Activated naive CD4-positive, alpha-beta T cell treated with anti-CD3 and anti-CD28 coated beads, Interleukin-2, amount 50 U/mL, for 24 hours (primary cell): ENCODE data around the gene KPNA4.
"Not testable (repeated sequence)": the region's sequence is repeated elsewhere in the genome, so short reads cannot be mapped to it uniquely, and the experiment has no call there.

Experiments used
- H3K27ac Mint-ChIP-seq: one replicate; pipeline ENCODE4 v1.8.0; 2021; ENCODE audit warnings: mild to moderate bottlenecking, mixed read lengths
- H3K27me3 Mint-ChIP-seq: one replicate; pipeline ENCODE4 v1.8.0; 2021; ENCODE audit warnings: mixed read lengths
- H3K36me3 Mint-ChIP-seq: one replicate; pipeline ENCODE4 v1.8.0; 2021; ENCODE audit warnings: mixed read lengths
- H3K4me1 Mint-ChIP-seq: one replicate; pipeline ENCODE4 v1.8.0; 2021; ENCODE audit warnings: mixed read lengths
- H3K4me3 Mint-ChIP-seq: one replicate; pipeline ENCODE4 v1.8.0; 2021; ENCODE audit warnings: mild to moderate bottlenecking, mixed read lengths
- H3K9me3 Mint-ChIP-seq: one replicate; pipeline ENCODE4 v1.8.0; 2021; ENCODE audit warnings: mixed read lengths

The KPNA4 gene

GRCh38 chr3:160565442-160566403 lies at the start of gene KPNA4:
Gene KPNA4 (minus strand): TSS chr3:160565571. CDS start chr3:160565282, 289 bp downstream.
- peak within 1 kb of the TSS; percentile 99 for H3K27ac Mint-ChIP-seq
- H3K9me3 Mint-ChIP-seq: no peaks in the 10 kb centered on the region
- peaks cover 33% of the 10 kb centered on the region for H3K36me3 Mint-ChIP-seq
- peaks cover 48% of the 10 kb centered on the region for H3K4me1 Mint-ChIP-seq
- no peaks in the 10 kb centered on the region for H3K27me3 Mint-ChIP-seq
- peak within 1 kb of the TSS; percentile 97 for H3K4me3 Mint-ChIP-seq

GRCh38 chr3:160613661-160614060 lies 48.3 kb upstream of the KPNA4 start:
- no peaks in the 10 kb centered on the region for H3K9me3 Mint-ChIP-seq
- H3K27me3 Mint-ChIP-seq: peaks cover 9% of the 10 kb centered on the region
- no peak overlapping the region for H3K4me3 Mint-ChIP-seq
- H3K27ac Mint-ChIP-seq: no peak overlapping the region
- no peaks in the 10 kb centered on the region for H3K36me3 Mint-ChIP-seq
- H3K4me1 Mint-ChIP-seq: no peaks in the 10 kb centered on the region

- Mint-ChIP-seq H3K36me3 (no peaks in the 10 kb centered on the region), H3K4me1 (no peaks in the 10 kb centered on the region), H3K9me3 (no peaks in the 10 kb centered on the region), H3K4me3 (no peak overlapping the region), H3K27ac (no peak overlapping the region), H3K27me3 (peaks cover 9% of the 10 kb centered on the region)
Observed at GRCh38 chr3:160612386-160613075, 47.2 kb upstream of the KPNA4 start.

GRCh38 chr3:160611141-160611540 lies 45.8 kb upstream of the KPNA4 start:
- H3K4me3 Mint-ChIP-seq: no peak overlapping the region
- no peak overlapping the region for H3K27ac Mint-ChIP-seq
- peaks cover 8% of the 10 kb centered on the region for H3K27me3 Mint-ChIP-seq
- no peaks in the 10 kb centered on the region for H3K4me1 Mint-ChIP-seq
- H3K36me3 Mint-ChIP-seq: no peaks in the 10 kb centered on the region
- no peaks in the 10 kb centered on the region for H3K9me3 Mint-ChIP-seq

GRCh38 chr3:160608870-160609269 lies 43.5 kb upstream of the KPNA4 start:
- H3K27me3 Mint-ChIP-seq: peaks cover 6% of the 10 kb centered on the region
- no peaks in the 10 kb centered on the region for H3K9me3 Mint-ChIP-seq
- H3K4me1 Mint-ChIP-seq: no peaks in the 10 kb centered on the region
- H3K4me3 Mint-ChIP-seq: no peak overlapping the region
- H3K36me3 Mint-ChIP-seq: no peaks in the 10 kb centered on the region
- no peak overlapping the region for H3K27ac Mint-ChIP-seq

- H3K27ac Mint-ChIP-seq: no peak overlapping the region
- no peak overlapping the region for H3K4me3 Mint-ChIP-seq
- no peaks in the 10 kb centered on the region for H3K36me3 Mint-ChIP-seq
- no peaks in the 10 kb centered on the region for H3K4me1 Mint-ChIP-seq
- no peaks in the 10 kb centered on the region for H3K27me3 Mint-ChIP-seq
- no peaks in the 10 kb centered on the region for H3K9me3 Mint-ChIP-seq
Observed at GRCh38 chr3:160607826-160608225, 42.5 kb upstream of the KPNA4 start.

- no peaks in the 10 kb centered on the region for H3K9me3 Mint-ChIP-seq
- H3K4me1 Mint-ChIP-seq: no peaks in the 10 kb centered on the region
- H3K36me3 Mint-ChIP-seq: no peaks in the 10 kb centered on the region
- H3K27ac Mint-ChIP-seq: no peak overlapping the region
- H3K27me3 Mint-ChIP-seq: no peaks in the 10 kb centered on the region
- H3K4me3 Mint-ChIP-seq: no peak overlapping the region
Observed at GRCh38 chr3:160605315-160605714, 39.9 kb upstream of the KPNA4 start.

GRCh38 chr3:160603845-160604244 lies 38.5 kb upstream of the KPNA4 start:
- not testable (repeated sequence) for H3K4me3 Mint-ChIP-seq, H3K27me3 Mint-ChIP-seq, H3K9me3 Mint-ChIP-seq, H3K4me1 Mint-ChIP-seq, H3K36me3 Mint-ChIP-seq, H3K27ac Mint-ChIP-seq

- H3K4me1 Mint-ChIP-seq: no peaks in the 10 kb centered on the region
- no peaks in the 10 kb centered on the region for H3K36me3 Mint-ChIP-seq
- H3K27ac Mint-ChIP-seq: no peak overlapping the region
- no peak overlapping the region for H3K4me3 Mint-ChIP-seq
- H3K9me3 Mint-ChIP-seq: no peaks in the 10 kb centered on the region
- no peaks in the 10 kb centered on the region for H3K27me3 Mint-ChIP-seq
Observed at GRCh38 chr3:160602259-160602658, 36.9 kb upstream of the KPNA4 start.

- Mint-ChIP-seq H3K4me1 (no peaks in the 10 kb centered on the region), H3K27me3 (no peaks in the 10 kb centered on the region), H3K27ac (no peak overlapping the region), H3K4me3 (no peak overlapping the region), H3K9me3 (no peaks in the 10 kb centered on the region), H3K36me3 (no peaks in the 10 kb centered on the region)
Observed at GRCh38 chr3:160601288-160601687, 35.9 kb upstream of the KPNA4 start.

- no peak overlapping the region for H3K27ac Mint-ChIP-seq
- H3K4me1 Mint-ChIP-seq: no peaks in the 10 kb centered on the region
- H3K27me3 Mint-ChIP-seq: no peaks in the 10 kb centered on the region
- H3K36me3 Mint-ChIP-seq: no peaks in the 10 kb centered on the region
- H3K9me3 Mint-ChIP-seq: no peaks in the 10 kb centered on the region
- no peak overlapping the region for H3K4me3 Mint-ChIP-seq
Observed at GRCh38 chr3:160598865-160599264, 33.5 kb upstream of the KPNA4 start.

- no peak overlapping the region for H3K27ac Mint-ChIP-seq
- no peaks in the 10 kb centered on the region for H3K4me1 Mint-ChIP-seq
- H3K9me3 Mint-ChIP-seq: peaks cover 11% of the 10 kb centered on the region
- no peak overlapping the region for H3K4me3 Mint-ChIP-seq
- peaks cover 27% of the 10 kb centered on the region for H3K27me3 Mint-ChIP-seq
- H3K36me3 Mint-ChIP-seq: peaks cover 4% of the 10 kb centered on the region
Observed at GRCh38 chr3:160588023-160588422, 22.7 kb upstream of the KPNA4 start.

GRCh38 chr3:160587105-160587504 lies 21.7 kb upstream of the KPNA4 start:
- Mint-ChIP-seq H3K4me3 (no peak overlapping the region), H3K4me1 (no peaks in the 10 kb centered on the region), H3K36me3 (peaks cover 6% of the 10 kb centered on the region), H3K27ac (no peak overlapping the region), H3K27me3 (peaks cover 29% of the 10 kb centered on the region), H3K9me3 (peaks cover 11% of the 10 kb centered on the region)

GRCh38 chr3:160586679-160587078 lies 21.3 kb upstream of the KPNA4 start:
- Mint-ChIP-seq H3K27me3 (peaks cover 32% of the 10 kb centered on the region), H3K9me3 (peaks cover 14% of the 10 kb centered on the region), H3K36me3 (peaks cover 9% of the 10 kb centered on the region)

GRCh38 chr3:160583451-160583850 lies 18.1 kb upstream of the KPNA4 start:
- no peaks in the 10 kb centered on the region for H3K4me1 Mint-ChIP-seq
- peaks cover 36% of the 10 kb centered on the region for H3K27me3 Mint-ChIP-seq
- peaks cover 15% of the 10 kb centered on the region for H3K9me3 Mint-ChIP-seq
- no peak overlapping the region for H3K4me3 Mint-ChIP-seq
- no peak overlapping the region for H3K27ac Mint-ChIP-seq
- H3K36me3 Mint-ChIP-seq: peaks cover 16% of the 10 kb centered on the region

More at GRCh38 chr3:160586679-160587078, 21.3 kb upstream of the KPNA4 start:
- Mint-ChIP-seq H3K4me1 (no peaks in the 10 kb centered on the region), H3K4me3 (no peak overlapping the region), H3K27ac (no peak overlapping the region)

GRCh38 chr3:160580938-160581337 lies 15.6 kb upstream of the KPNA4 start:
- Mint-ChIP-seq H3K4me3 (no peak overlapping the region), H3K27me3 (peaks cover 30% of the 10 kb centered on the region)

More at GRCh38 chr3:160580938-160581337, 15.6 kb upstream of the KPNA4 start:
- H3K4me1 Mint-ChIP-seq: no peaks in the 10 kb centered on the region
- no peak overlapping the region for H3K27ac Mint-ChIP-seq
- H3K9me3 Mint-ChIP-seq: peaks cover 15% of the 10 kb centered on the region
- peaks cover 14% of the 10 kb centered on the region for H3K36me3 Mint-ChIP-seq
